Omental fat pad (tissue), 4 donors: Measurements from ENCODE around the gene GPR3. TPM values are rescaled to one million over a fixed set of nuclear protein-coding genes. Genes with fewer than 3 reads are reported as not detected.

Experiments
- ATAC-seq: fragments of 150-250 bp; one replicate; pipeline ENCODE4 v1.9.1; 2016; ENCODE audit warnings: mild to moderate bottlenecking, moderate library complexity; ENCODE audit not compliant: low FRiP score
- DNase-seq: peaks from one replicate; pipeline ENCODE4 v3.0.0-alpha.2; 2019; ENCODE audit warnings: low spot score
- CTCF ChIP-seq, 3 donors: fragments of 450-650 bp; IDR thresholded peaks; one replicate each; pipeline ENCODE4 v1.5.1; 2016 to 2017; ENCODE audit warnings: antibody characterized with exemption in 3 of 3, mild to moderate bottlenecking in 3 of 3, moderate library complexity in 2 of 3
- total RNA-seq, 4 donors: library from RNA; depleted of rRNA; stranded (reverse); fragments of >200 nt; gene quantifications; one replicate each; pipeline ENCODE4 v1.1.0, GENCODE V29; 2016

GPR3 gene
- total RNA-seq, 4 donors from 2014 or later, result 0.19 to 1.3 (median 0.65) TPM; not detected in 1

DNA sequence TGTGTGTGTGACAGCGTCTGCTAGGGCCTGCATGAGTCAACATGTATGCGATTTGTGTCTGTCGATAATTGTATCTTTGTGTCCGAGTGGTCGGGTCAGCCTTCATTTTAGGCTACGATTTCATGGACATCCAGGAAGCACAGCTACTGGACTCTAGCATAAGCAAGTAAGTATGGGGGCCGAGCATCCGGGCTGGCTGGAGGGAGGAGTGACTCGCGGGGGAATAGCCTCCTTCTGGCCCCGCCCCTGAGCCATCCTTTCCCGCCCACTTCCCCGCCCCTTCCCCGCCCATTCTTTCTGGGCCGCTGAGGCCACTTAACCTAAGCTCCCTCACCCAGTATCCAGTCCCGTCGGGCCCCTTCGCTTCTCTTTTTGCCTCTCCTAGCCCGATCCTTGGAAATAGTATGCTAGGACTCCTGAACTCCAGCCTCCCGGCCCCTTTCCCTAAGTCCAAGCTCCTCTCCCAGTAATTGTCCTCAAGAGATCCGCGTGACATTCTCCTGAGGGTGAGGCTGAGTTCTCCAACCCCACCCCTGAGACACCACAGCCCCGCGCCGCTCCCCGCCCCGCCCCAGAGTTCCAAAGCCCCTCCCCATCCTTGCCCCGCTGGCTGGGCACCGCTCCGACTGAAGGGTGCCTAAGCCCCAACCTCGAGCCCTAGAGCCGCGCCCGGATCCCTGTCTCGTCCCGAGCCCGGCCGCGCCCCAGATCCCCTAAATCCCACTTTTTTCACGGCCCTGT lies 26.9 kb upstream of the GPR3 start:
- TF ChIP-seq CTCF (IDR thresholded peaks at IDR 0.05), result no peak
- DNase-seq (peak; percentile 87), ATAC-seq (peak; percentile 80)

- TF ChIP-seq CTCF (IDR thresholded peaks at IDR 0.05), result no peak
- peak; percentile 51 for ATAC-seq
These were observed 26.4 kb upstream of the GPR3 start for GRCh38 chr1:27366113-27366410.

GRCh38 chr1:27366411-27367159 lies 25.8 kb upstream of the GPR3 start, which contains the start of gene MAP3K6:
TSS of gene MAP3K6 (minus strand) at chr1:27366961. CDS start at chr1:27366597, 364 bp downstream.
- DNase-seq (peak; percentile 63), ATAC-seq (peak; percentile 88)
- no peak for TF ChIP-seq CTCF (IDR thresholded peaks at IDR 0.05)

More at GRCh38 chr1:27366113-27366410, 26.4 kb upstream of the GPR3 start:
- peak; percentile 48 for DNase-seq

- DNase-seq (no peak), ATAC-seq (no peak)
- no peak for TF ChIP-seq CTCF (IDR thresholded peaks at IDR 0.05)
These were observed 25.2 kb upstream of the GPR3 start for GRCh38 chr1:27367160-27367650.

- TF ChIP-seq CTCF (IDR thresholded peaks at IDR 0.05), result no peak
- no peak for ATAC-seq
These were observed 23.4 kb upstream of the GPR3 start for GRCh38 chr1:27368869-27369582.

DNA sequence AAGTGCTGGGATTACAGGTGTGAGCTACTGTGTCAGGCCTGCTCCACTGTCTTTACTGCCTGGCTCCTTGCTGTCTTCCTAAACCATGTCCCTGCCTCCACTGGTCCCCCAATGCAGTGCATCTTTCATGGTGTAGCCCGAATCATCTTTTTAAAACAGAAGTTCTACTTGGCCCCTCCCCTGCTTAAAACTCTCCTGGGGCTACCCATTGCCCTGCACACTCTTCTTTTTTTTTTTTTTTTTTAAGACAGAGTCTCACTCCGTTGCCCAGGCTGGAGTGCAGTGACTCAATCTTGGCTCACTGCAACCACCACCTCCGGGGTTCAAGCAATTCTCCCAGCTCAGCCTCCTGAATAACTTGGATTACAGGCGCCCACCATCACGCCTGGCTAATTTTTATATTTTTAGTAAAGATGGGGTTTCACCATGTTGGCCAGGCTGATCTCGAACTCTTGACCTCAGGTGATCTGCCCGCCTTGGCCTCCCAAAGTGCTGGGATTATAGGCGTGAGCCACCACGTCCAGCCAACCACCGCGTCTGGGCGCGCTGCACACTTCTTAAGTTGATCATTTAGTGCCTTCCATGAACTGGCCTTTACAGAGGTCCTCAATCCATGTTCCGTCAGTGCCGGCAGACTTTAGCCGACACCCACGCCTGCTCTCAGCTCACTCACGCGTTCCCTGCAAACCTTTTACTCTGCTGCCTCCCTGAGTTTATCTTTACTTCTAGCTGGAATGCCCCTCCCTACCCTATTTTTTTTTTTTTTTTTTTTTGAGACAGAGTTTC lies 20.2 kb upstream of the GPR3 start:
- TF ChIP-seq CTCF (IDR thresholded peaks at IDR 0.05), result no peak
- ATAC-seq (peak; percentile 70), DNase-seq (no peak)

More at GRCh38 chr1:27368869-27369582, 23.4 kb upstream of the GPR3 start:
- DNase-seq, result no peak
